Esophagus squamous epithelium (tissue), 4 donors: ENCODE measurements around the gene IFNAR2.

Experiments
- POLR2A ChIP-seq, 4 donors: fragments of 450-650 bp; IDR thresholded peaks; one replicate each; pipeline ENCODE4 v1.6.1; 2017; ENCODE audit warnings: antibody characterized with exemption in 4 of 4, mild to moderate bottlenecking in 4 of 4, moderate library complexity in 3 of 4
- TF ChIP-seq, protein P1 (sequence below), 6 experiments: fragments of 450-650 bp in 4 of 6; fragments of 200-600 bp in 2 of 6; sonication (generic) in 2 of 6; IDR thresholded peaks; one replicate each; pipeline ENCODE4 v1.5.1; 2016 to 2019; ENCODE audit warnings: antibody characterized with exemption in 6 of 6, mild to moderate bottlenecking in 4 of 6, moderate library complexity in 4 of 6

DNA sequence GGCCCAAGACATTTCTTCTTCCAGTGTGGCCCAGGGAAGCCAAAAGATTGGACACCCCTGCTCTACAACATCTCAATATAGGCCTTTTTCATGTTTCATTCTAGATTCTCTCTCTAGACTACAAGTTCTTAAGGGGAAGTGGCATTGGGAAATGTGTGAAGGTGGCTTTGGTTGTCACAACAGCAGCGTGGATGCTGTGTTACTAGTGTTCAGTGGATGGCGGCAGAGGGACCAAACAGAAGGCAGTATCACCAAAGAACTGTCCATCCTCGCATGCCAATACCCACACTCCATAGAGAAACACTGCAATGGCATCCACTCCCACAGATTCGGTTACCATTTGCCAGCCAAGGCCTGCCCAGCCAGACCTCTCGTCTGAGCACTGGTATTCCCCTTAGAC lies 24.3 kb upstream of the IFNAR2 start:
- TF ChIP-seq POLR2A (IDR thresholded peaks at IDR 0.05) = no peak
- TF ChIP-seq, protein P1, sequence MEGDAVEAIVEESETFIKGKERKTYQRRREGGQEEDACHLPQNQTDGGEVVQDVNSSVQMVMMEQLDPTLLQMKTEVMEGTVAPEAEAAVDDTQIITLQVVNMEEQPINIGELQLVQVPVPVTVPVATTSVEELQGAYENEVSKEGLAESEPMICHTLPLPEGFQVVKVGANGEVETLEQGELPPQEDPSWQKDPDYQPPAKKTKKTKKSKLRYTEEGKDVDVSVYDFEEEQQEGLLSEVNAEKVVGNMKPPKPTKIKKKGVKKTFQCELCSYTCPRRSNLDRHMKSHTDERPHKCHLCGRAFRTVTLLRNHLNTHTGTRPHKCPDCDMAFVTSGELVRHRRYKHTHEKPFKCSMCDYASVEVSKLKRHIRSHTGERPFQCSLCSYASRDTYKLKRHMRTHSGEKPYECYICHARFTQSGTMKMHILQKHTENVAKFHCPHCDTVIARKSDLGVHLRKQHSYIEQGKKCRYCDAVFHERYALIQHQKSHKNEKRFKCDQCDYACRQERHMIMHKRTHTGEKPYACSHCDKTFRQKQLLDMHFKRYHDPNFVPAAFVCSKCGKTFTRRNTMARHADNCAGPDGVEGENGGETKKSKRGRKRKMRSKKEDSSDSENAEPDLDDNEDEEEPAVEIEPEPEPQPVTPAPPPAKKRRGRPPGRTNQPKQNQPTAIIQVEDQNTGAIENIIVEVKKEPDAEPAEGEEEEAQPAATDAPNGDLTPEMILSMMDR (IDR thresholded peaks at IDR 0.05) = no peak
